GM18873 (cell line): Measurements from ENCODE around the gene OSBPL7.
"Not testable (repeated sequence)": the region's sequence is repeated elsewhere in the genome, so short reads cannot be mapped to it uniquely, and the experiment has no call there.

Source experiments
- ATAC-seq: cut with Tn5 transposase; IDR thresholded peaks from one replicate; pipeline ENCODE4 v1.9.1; 2021; ENCODE audit warnings: mild to moderate bottlenecking, moderate library complexity, moderate number of reproducible peaks; ENCODE audit not compliant: unreplicated experiment, low FRiP score

The OSBPL7 gene

GRCh38 chr17:47776330-47777197 lies 45.0 kb downstream of the OSBPL7 start:
- no peak for ATAC-seq

- no peak for ATAC-seq
These were observed 46.5 kb downstream of the OSBPL7 start for GRCh38 chr17:47774987-47775580.

GRCh38 chr17:47774331-47774730 lies 47.3 kb downstream of the OSBPL7 start:
- ATAC-seq = no peak

GRCh38 chr17:47773649-47774048 lies 47.9 kb downstream of the OSBPL7 start:
- ATAC-seq = not testable (repeated sequence)

GRCh38 chr17:47763913-47764582 lies 57.5 kb downstream of the OSBPL7 start:
- no peak for ATAC-seq

GRCh38 chr17:47762728-47763127 lies 58.9 kb downstream of the OSBPL7 start:
- no peak for ATAC-seq

GRCh38 chr17:47760409-47761140 lies 61.0 kb downstream of the OSBPL7 start:
- ATAC-seq = no peak

GRCh38 chr17:47757386-47757785 lies 64.2 kb downstream of the OSBPL7 start:
- ATAC-seq = no peak
